ENCODE results near the gene MYMK.

- TF ChIP-seq POLR2A (IDR thresholded peaks at IDR 0.05), result no peak
- no peak for TF ChIP-seq POLR2AphosphoS5 (IDR thresholded peaks at IDR 0.05; ENCODE audit: insufficient read depth in 1 of 2, low read depth in 1 of 2)
- TF ChIP-seq CTCF (IDR thresholded peaks at IDR 0.05), result no peak
These were observed 16.7 kb downstream of the MYMK start for GRCh38 chr9:133508046-133508445.
